GM21717 (cell line): ENCODE data around the gene SPRR2F.

ENCODE experiments used
- ATAC-seq: cut with Tn5 transposase; IDR thresholded peaks from one replicate; pipeline ENCODE4 v1.9.1; 2021; ENCODE audit warnings: mild to moderate bottlenecking, moderate library complexity; ENCODE audit not compliant: unreplicated experiment

SPRR2F gene

GRCh38 chr1:153081736-153082135 lies 31.6 kb downstream of the SPRR2F start:
- ATAC-seq: no peak

GRCh38 chr1:153072806-153073726 lies 40.2 kb downstream of the SPRR2F start:
- ATAC-seq: no peak

- no peak for ATAC-seq
These were observed 41.8 kb downstream of the SPRR2F start, which contains the start of gene SPRR2B for GRCh38 chr1:153071511-153071910. Gene SPRR2B, minus strand, starts transcription at chr1:153071611. Its CDS starts 772 bp downstream, at chr1:153070839.

- no peak for ATAC-seq
These were observed 43.1 kb downstream of the SPRR2F start for GRCh38 chr1:153070243-153070642.
